ENCODE data around the gene TIMP3. TPM values are rescaled to one million over a fixed set of nuclear protein-coding genes. Genes with fewer than 3 reads are reported as not detected.

The TIMP3 gene
- total RNA-seq, 2 experiments from 2014 or later = not detected

- Mint-ChIP-seq H3K9me3 (no peaks in the 10 kb centered on the region), H3K36me3 (no peaks in the 10 kb centered on the region), H3K4me1 (ENCODE audit: low read depth) (peaks cover 2% of the 10 kb centered on the region), H3K4me3 (no peak overlapping the region), H3K27ac (no peak overlapping the region), H3K27me3 (peaks cover 51% of the 10 kb centered on the region)
- CTCF ChIA-PET = no interaction called here
- no peak for DNase-seq
- POLR2A ChIA-PET = no interaction called here
- intact Hi-C loops (cut with micrococcal nuclease) = no loop called here
Measured at GRCh38 chr22:32803020-32803737, 1.7 kb downstream of the TIMP3 start.

- Mint-ChIP-seq H3K4me3 (no peak overlapping the region), H3K4me1 (ENCODE audit: low read depth) (peaks cover 2% of the 10 kb centered on the region), H3K36me3 (no peaks in the 10 kb centered on the region), H3K9me3 (no peaks in the 10 kb centered on the region), H3K27me3 (peaks cover 49% of the 10 kb centered on the region), H3K27ac (no peak overlapping the region)
- no peak for DNase-seq
- ChIA-PET CTCF (no interaction called here), POLR2A (no interaction called here)
- intact Hi-C loops (cut with micrococcal nuclease) = no loop called here
Measured at GRCh38 chr22:32803738-32804435, 2.4 kb downstream of the TIMP3 start.

GRCh38 chr22:32804531-32805360 lies 3.2 kb downstream of the TIMP3 start:
- ChIA-PET CTCF (interaction anchor here (2.5 kb wide), 1 partner anchor 8 kb away, joined by 13 read pairs; no protein-coding TSS in a partner anchor), POLR2A (no interaction called here)
- Mint-ChIP-seq H3K27ac (no peak overlapping the region), H3K4me1 (ENCODE audit: low read depth) (peaks cover 2% of the 10 kb centered on the region), H3K27me3 (peaks cover 51% of the 10 kb centered on the region), H3K36me3 (no peaks in the 10 kb centered on the region), H3K9me3 (no peaks in the 10 kb centered on the region), H3K4me3 (no peak overlapping the region)
- no peak for DNase-seq
- intact Hi-C loops (cut with micrococcal nuclease) = no loop called here

DNA sequence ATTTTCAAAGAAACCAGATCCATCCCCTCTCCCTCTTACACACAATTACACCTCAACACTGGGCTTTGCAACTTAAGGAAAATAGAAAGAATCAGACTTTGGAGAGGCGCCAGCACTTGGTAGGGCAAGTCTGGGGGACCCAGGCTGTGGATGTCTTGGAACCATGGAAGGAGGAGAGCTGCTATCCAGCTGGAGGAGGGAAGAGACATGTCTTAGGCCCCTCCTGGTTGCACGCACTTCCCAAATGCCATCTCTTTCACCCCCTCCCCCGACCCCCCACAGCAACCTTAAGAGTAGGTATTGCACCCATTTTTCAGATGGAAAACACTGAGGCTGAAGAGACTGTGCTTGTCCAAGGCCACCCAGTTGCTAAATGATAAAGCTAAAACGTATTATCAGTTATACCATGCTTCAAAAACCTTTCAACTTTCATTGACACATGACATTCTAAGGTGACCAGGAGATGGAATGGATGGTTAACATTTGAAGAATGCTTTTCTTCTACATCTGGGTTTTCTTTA lies 3.9 kb downstream of the TIMP3 start:
- H3K4me3 Mint-ChIP-seq = no peak overlapping the region
- no peaks in the 10 kb centered on the region for H3K36me3 Mint-ChIP-seq
- CTCF ChIA-PET = interaction anchor here (2.5 kb wide), 1 partner anchor 9 kb away, joined by 13 read pairs; no protein-coding TSS in a partner anchor
- peaks cover 2% of the 10 kb centered on the region for H3K4me1 Mint-ChIP-seq (ENCODE audit: low read depth)
- H3K27me3 Mint-ChIP-seq = peaks cover 47% of the 10 kb centered on the region
- H3K9me3 Mint-ChIP-seq = no peaks in the 10 kb centered on the region
- intact Hi-C loops (cut with micrococcal nuclease) = no loop called here
- H3K27ac Mint-ChIP-seq = no peak overlapping the region
- POLR2A ChIA-PET = no interaction called here
- no peak for DNase-seq

DNA sequence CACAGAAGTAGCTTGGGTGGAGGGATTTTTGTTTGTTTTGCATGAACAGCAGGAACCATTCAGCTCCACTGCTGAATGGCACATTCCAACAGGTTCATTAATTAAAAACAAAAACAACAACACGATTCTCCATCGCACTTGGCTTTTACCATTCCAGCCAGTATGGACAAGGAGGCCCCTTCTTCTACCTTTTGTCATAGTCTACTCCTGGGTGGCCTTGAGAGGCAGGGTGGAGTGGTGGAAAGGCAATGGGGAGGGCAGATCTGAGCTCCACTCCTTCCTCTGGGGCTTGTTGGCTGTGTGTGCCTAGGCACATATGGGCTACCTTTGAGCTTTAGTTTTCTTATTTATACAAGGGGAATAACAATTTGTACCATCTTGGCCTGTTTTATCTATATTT lies 4.8 kb downstream of the TIMP3 start:
- ChIA-PET CTCF (interaction anchor here (1.5 to 2.5 kb wide), 2 partner anchors 10 to 29 kb away, joined by 4 to 13 read pairs; no protein-coding TSS in a partner anchor), POLR2A (no interaction called here)
- H3K4me1 Mint-ChIP-seq (ENCODE audit: low read depth) = no peaks in the 10 kb centered on the region
- intact Hi-C loops (cut with micrococcal nuclease) = no loop called here
- H3K9me3 Mint-ChIP-seq = no peaks in the 10 kb centered on the region
- H3K36me3 Mint-ChIP-seq = no peaks in the 10 kb centered on the region
- DNase-seq = no peak
- peaks cover 47% of the 10 kb centered on the region for H3K27me3 Mint-ChIP-seq
- no peak overlapping the region for H3K4me3 Mint-ChIP-seq
- no peak overlapping the region for H3K27ac Mint-ChIP-seq

DNA sequence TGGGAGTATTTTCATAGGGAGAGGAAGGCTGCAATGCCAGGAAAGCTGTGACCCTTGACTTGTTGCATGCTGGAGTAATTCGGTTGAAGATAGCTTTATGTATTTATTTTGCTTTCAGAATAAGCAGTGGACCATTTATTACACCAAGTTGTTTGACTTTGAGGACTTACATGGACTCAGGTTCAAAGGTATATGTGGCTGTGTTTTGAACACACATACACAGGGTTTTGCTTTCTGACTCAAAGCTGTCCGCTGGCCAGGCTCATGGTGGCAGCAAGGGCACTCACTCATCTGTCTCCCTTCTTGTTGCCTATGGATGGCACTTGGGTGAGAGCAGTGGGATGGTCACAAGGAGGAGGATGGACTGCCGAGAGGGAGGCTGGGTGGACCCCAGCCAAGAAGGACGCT lies 6.5 kb downstream of the TIMP3 start:
- Mint-ChIP-seq H3K27me3 (peaks cover 39% of the 10 kb centered on the region), H3K9me3 (no peaks in the 10 kb centered on the region), H3K4me3 (no peak overlapping the region), H3K36me3 (no peaks in the 10 kb centered on the region), H3K4me1 (ENCODE audit: low read depth) (no peaks in the 10 kb centered on the region), H3K27ac (no peak overlapping the region)
- ChIA-PET CTCF (interaction anchor here (1.8 kb wide), 1 partner anchor 11 kb away, joined by 6 read pairs; no protein-coding TSS in a partner anchor), POLR2A (no interaction called here)
- intact Hi-C loops (cut with micrococcal nuclease) = no loop called here
- DNase-seq = no peak

GRCh38 chr22:32809786-32810554 lies 8.5 kb downstream of the TIMP3 start:
- no peak for DNase-seq
- ChIA-PET POLR2A (interaction anchor here (0.6 kb wide), 1 partner anchor 270 kb away, joined by 4 read pairs; no protein-coding TSS in a partner anchor), CTCF (interaction anchor here (3.1 kb wide), 1 partner anchor 13 kb away, joined by 11 read pairs; no protein-coding TSS in a partner anchor)
- Mint-ChIP-seq H3K4me3 (no peak overlapping the region), H3K27me3 (peaks cover 24% of the 10 kb centered on the region), H3K36me3 (no peaks in the 10 kb centered on the region), H3K9me3 (no peaks in the 10 kb centered on the region), H3K4me1 (ENCODE audit: low read depth) (no peaks in the 10 kb centered on the region), H3K27ac (no peak overlapping the region)
- intact Hi-C loops (cut with micrococcal nuclease) = no loop called here

DNA sequence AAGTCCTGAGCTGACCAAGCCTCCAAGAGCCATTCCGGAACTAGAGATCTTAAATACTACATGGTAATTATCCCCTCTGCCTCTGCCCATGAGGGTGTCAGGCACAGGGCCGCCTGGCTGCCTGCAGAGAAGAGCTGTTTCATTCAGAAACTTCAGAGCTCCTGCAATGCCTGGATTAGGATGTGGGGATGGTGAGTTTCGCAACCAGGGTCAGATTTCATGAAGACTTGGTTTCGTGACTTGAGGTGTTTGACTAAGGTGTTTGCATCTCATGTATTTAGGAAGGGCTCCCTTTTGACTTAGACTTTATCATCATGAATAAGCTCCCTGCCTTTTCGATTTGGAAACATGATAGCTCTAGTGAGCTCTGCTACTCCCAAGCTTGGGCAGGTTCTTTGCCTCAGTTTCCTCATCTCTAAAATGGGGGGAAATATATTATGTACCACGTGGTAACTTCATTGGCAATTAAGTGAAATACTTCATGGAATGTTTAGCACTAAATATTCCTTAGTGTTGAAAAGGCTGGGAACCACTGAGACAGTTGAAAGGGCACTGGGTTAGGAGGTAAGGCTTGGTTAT lies 9.1 kb downstream of the TIMP3 start:
- no peak overlapping the region for H3K27ac Mint-ChIP-seq
- ChIA-PET POLR2A (no interaction called here), CTCF (interaction anchor here (3.1 kb wide), 1 partner anchor 14 kb away, joined by 11 read pairs; no protein-coding TSS in a partner anchor)

GRCh38 chr22:32811788-32812545 lies 10.5 kb downstream of the TIMP3 start:
- H3K27ac Mint-ChIP-seq = no peak overlapping the region
- no peaks in the 10 kb centered on the region for H3K9me3 Mint-ChIP-seq
- H3K4me1 Mint-ChIP-seq (ENCODE audit: low read depth) = no peaks in the 10 kb centered on the region
- ChIA-PET CTCF (interaction anchor here (1.0 to 3.1 kb wide), 2 partner anchors 15 kb away, joined by 5 to 11 read pairs; no protein-coding TSS in a partner anchor), POLR2A (no interaction called here)
- no peak overlapping the region for H3K4me3 Mint-ChIP-seq
- intact Hi-C loops (cut with micrococcal nuclease) = no loop called here
- H3K36me3 Mint-ChIP-seq = no peaks in the 10 kb centered on the region
- peaks cover 17% of the 10 kb centered on the region for H3K27me3 Mint-ChIP-seq
- no peak for DNase-seq

More for the DNA sequence above, 9.1 kb downstream of the TIMP3 start:
- no peaks in the 10 kb centered on the region for H3K9me3 Mint-ChIP-seq
- H3K4me1 Mint-ChIP-seq (ENCODE audit: low read depth) = no peaks in the 10 kb centered on the region
- H3K4me3 Mint-ChIP-seq = no peak overlapping the region
- DNase-seq = no peak
- peaks cover 20% of the 10 kb centered on the region for H3K27me3 Mint-ChIP-seq
- no peaks in the 10 kb centered on the region for H3K36me3 Mint-ChIP-seq
- intact Hi-C loops (cut with micrococcal nuclease) = no loop called here

DNA sequence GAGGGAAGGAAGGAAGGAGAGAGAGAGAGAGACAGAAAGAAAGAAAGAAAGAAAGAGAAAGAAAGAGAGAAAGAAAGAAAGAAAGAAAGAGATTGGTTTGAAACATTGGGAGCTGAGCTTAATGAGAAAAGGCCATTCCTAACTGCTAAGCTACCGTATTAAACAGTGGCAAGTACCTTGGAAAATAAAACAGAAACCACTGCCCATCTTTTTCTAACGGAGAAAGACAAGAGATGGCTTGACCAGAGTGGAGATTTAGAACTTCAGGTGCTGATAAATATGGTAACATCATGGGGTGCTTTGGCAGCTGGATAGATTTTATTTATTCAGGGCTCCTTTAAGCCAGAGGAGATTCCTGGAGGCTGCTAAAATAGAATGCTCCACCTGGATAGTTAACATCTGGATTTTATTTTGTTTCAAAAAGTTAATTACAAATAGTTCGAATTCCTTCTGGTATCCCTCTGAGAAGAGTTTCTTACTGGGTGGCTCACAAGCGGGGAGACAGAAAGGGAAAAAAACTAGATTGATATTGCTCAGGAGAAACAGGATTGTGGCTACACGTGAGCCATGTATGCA lies 12.9 kb downstream of the TIMP3 start:
- H3K9me3 Mint-ChIP-seq = no peaks in the 10 kb centered on the region
- peaks cover 16% of the 10 kb centered on the region for H3K27me3 Mint-ChIP-seq
- DNase-seq = no peak
- ChIA-PET POLR2A (no interaction called here), CTCF (interaction anchor here (0.9 to 1.0 kb wide), 2 partner anchors 17 to 18 kb away, joined by 3 to 4 read pairs; no protein-coding TSS in a partner anchor)
- intact Hi-C loops (cut with micrococcal nuclease) = no loop called here
- no peaks in the 10 kb centered on the region for H3K36me3 Mint-ChIP-seq
- H3K4me3 Mint-ChIP-seq = no peak overlapping the region
- no peaks in the 10 kb centered on the region for H3K4me1 Mint-ChIP-seq (ENCODE audit: low read depth)
- no peak overlapping the region for H3K27ac Mint-ChIP-seq

All from activated CD4-positive, alpha-beta memory T cell treated with anti-CD3 and anti-CD28 coated beads for 36 hours (primary cell).